Activated naive CD4-positive, alpha-beta T cell treated with anti-CD3 and anti-CD28 coated beads, Interleukin-2, amount 10 ng/mL, durations not matched to agents 7 days and 5 days (primary cell): Measurements from ENCODE around the gene ZDHHC14.
"Not testable (repeated sequence)": the region's sequence is repeated elsewhere in the genome, so short reads cannot be mapped to it uniquely, and the experiment has no call there.

Experiments
- CTCF ChIA-PET: fragments of 350-600 bp; sonication (Branson Sonifier 250); formaldehyde crosslinking; loops from one replicate; lab custom pipeline; 2021; ENCODE audit warnings: antibody characterized with exemption; lab: Charles Lee
- DNase-seq: peaks from one replicate; pipeline ENCODE4 v3.0.0-alpha.2; 2020
- H3K27ac Mint-ChIP-seq: one replicate; pipeline ENCODE4 v1.8.0; 2021; ENCODE audit warnings: mild to moderate bottlenecking, moderate library complexity, mixed read lengths
- H3K27me3 Mint-ChIP-seq: one replicate; pipeline ENCODE4 v1.8.0; 2021; ENCODE audit warnings: mild to moderate bottlenecking, mixed read lengths
- H3K36me3 Mint-ChIP-seq: one replicate; pipeline ENCODE4 v1.8.0; 2021; ENCODE audit warnings: mixed read lengths
- H3K4me1 Mint-ChIP-seq: one replicate; pipeline ENCODE4 v1.8.0; 2021; ENCODE audit warnings: mixed read lengths
- H3K4me3 Mint-ChIP-seq: one replicate; pipeline ENCODE4 v1.8.0; 2021; ENCODE audit warnings: mild to moderate bottlenecking, moderate library complexity, mixed read lengths
- H3K9me3 Mint-ChIP-seq: one replicate; pipeline ENCODE4 v1.8.0; 2021; ENCODE audit warnings: mixed read lengths

Gene ZDHHC14

DNA sequence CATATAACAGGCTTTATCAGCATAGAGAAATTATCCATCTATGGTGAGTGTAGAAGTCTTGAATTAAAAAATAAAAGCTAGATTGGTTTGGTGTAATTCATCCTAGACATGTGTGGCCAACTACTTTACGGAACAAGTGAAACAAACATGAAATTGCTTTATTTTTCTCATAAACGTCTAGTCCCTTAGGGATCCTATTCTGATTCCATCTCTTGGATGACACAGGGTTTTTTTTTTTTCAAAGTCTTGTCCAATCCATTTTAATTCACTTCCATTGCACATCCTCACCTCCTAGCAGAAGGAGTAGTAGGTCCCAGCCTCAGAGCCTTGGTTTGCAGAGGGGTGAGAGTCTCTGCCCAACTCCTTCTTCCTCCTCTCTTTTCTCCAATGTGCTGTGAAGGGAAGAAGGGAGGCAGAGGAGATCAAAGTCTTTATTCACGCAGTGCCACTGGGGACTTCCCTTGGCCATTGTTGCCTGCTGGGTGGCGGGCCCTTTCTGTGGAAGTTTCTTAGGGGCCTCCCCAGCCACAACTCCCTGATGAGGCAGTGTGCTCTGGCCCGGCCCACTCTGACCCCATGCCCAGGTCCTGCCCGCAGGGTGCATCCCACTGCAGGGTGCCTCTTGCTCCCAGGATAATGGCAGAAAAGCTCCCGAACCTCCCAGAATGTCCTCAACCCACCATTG, 337.7 kb downstream of the ZDHHC14 start:
- Mint-ChIP-seq H3K9me3 (no peaks in the 10 kb centered on the region), H3K36me3 (no peaks in the 10 kb centered on the region), H3K4me3 (no peak overlapping the region), H3K27me3 (peaks cover 32% of the 10 kb centered on the region), H3K27ac (no peak overlapping the region), H3K4me1 (no peaks in the 10 kb centered on the region)
- no peak for DNase-seq
- CTCF ChIA-PET: interaction anchor here (1.1 kb wide), 1 partner anchor 38 kb away, joined by 3 read pairs; no protein-coding TSS in a partner anchor

DNA sequence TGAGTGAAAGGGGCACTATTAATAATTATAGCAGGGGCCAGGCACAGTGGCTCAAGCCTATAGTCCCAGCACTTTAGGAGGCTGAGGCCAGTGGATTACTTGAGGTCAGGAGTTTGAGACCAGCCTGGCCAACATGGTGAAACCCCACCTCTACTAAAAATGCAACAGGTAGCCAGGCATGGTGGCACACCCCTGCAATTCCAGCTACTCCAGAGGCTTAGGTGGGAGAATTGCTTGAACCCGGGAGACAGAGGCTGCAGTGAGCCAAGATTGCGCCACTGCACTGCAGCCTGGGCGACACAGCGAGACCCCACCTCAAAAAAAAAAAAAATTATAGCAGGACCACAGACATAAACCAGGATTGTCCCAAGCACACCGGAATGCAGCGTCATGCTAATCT, 340.0 kb downstream of the ZDHHC14 start:
- H3K9me3 Mint-ChIP-seq: peaks cover 10% of the 10 kb centered on the region
- peaks cover 25% of the 10 kb centered on the region for H3K27me3 Mint-ChIP-seq
- DNase-seq, H3K36me3 Mint-ChIP-seq, CTCF ChIA-PET, H3K27ac Mint-ChIP-seq, H3K4me1 Mint-ChIP-seq, H3K4me3 Mint-ChIP-seq: not testable (repeated sequence)

DNA sequence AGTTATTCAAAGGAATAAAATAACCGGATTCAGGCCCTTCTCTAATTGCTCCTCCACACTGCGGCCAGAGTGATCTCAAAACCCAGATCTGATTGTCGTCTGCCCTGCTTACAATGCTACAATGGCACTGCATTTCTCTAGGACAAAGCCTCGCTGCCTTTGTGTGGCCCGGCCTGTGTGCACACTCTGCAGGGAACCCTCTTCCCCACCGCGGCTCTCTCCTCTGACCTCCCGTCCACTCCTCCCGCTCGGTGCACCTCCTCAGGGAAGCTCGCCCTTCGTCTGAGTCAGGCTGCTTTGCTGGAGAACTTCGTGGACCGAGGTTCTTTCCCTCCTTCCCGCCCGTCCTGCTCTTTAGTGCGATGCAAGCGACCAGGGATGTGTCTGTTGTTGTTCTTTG, 340.4 kb downstream of the ZDHHC14 start:
- CTCF ChIA-PET: no interaction called here
- H3K9me3 Mint-ChIP-seq: peaks cover 13% of the 10 kb centered on the region
- no peaks in the 10 kb centered on the region for H3K4me1 Mint-ChIP-seq
- no peak overlapping the region for H3K4me3 Mint-ChIP-seq
- H3K27ac Mint-ChIP-seq: no peak overlapping the region
- DNase-seq: no peak
- peaks cover 20% of the 10 kb centered on the region for H3K27me3 Mint-ChIP-seq
- no peaks in the 10 kb centered on the region for H3K36me3 Mint-ChIP-seq

DNA sequence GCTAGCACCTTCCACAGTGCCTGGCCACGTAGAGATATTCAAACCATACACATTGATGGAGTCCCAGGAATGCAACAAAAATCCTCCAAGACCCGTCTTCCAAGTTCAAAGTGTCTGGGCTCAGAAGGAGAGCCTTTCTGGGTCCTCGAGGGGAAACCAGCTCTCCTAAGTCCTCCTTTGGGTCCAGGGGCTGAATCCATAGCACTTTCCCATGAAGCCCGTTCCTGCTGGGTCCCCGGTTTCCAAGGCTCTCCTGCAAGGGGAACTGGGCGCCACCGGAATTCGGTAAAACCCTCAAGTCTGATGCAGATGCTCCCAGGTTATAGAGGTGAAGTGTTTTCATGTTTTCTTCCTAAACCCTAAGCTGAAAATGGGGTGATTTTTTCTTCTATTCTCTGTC, 340.8 kb downstream of the ZDHHC14 start:
- H3K4me3 Mint-ChIP-seq: no peak overlapping the region
- no peaks in the 10 kb centered on the region for H3K36me3 Mint-ChIP-seq
- no peak overlapping the region for H3K27ac Mint-ChIP-seq
- no peak for DNase-seq
- CTCF ChIA-PET: no interaction called here
- H3K4me1 Mint-ChIP-seq: no peaks in the 10 kb centered on the region
- H3K9me3 Mint-ChIP-seq: peaks cover 13% of the 10 kb centered on the region
- H3K27me3 Mint-ChIP-seq: peaks cover 22% of the 10 kb centered on the region

DNA sequence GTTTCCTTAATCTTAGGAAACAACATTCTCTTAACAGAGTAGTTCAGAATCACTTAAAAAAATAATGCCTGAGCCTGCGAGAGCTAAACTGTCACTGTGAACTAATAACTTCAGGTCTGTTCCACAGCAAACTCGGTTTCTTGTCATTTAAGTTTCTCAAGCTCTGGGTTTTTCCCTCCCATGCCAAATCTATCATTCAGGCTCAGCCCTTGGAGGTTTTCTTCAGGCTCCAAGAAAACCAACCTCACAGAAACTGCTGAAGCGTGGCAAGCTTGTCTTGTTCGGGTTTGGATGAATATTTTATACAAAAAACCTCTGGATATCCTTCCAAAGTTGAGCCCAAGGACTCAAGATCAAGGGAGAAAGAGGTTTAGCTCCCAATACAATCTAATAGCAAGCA, 342.4 kb downstream of the ZDHHC14 start:
- CTCF ChIA-PET: no interaction called here
- no peaks in the 10 kb centered on the region for H3K36me3 Mint-ChIP-seq
- H3K27ac Mint-ChIP-seq: no peak overlapping the region
- H3K9me3 Mint-ChIP-seq: peaks cover 13% of the 10 kb centered on the region
- H3K4me1 Mint-ChIP-seq: no peaks in the 10 kb centered on the region
- H3K4me3 Mint-ChIP-seq: no peak overlapping the region
- peaks cover 28% of the 10 kb centered on the region for H3K27me3 Mint-ChIP-seq
- no peak for DNase-seq

DNA sequence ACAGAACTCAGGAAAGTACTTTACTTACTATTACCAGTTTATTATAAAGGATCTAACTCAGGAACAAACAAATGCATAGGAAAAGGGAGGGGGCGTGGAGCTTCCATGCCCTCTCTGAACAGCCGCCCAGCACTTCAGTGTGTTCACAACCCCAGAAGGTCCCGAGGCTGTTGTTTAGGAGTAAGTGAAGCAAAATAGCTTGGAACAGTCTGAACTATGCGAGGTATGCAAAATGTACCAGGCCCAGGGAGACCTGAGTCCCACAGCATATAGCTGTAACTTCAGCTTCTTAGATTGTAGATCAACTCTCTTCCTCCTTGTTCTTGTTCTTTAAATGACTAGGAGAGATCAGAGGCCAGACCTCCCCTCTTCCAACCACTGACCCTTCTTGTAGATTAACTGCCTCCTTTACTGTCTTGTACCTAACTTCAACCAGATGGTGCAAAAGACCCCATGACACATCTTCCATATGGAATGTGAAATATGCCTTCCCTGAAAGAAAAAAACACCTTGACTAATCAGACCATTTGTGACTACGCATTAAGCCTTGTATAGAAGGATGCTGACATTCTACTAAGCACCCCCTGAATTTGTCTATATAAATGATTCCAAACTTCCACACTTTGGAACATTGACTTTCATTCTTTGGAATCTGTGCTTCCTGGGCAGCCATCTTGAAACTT, 343.3 kb downstream of the ZDHHC14 start:
- DNase-seq: no peak
- peaks cover 13% of the 10 kb centered on the region for H3K9me3 Mint-ChIP-seq
- no peak overlapping the region for H3K4me3 Mint-ChIP-seq
- no peak overlapping the region for H3K27ac Mint-ChIP-seq
- H3K4me1 Mint-ChIP-seq: no peaks in the 10 kb centered on the region
- H3K36me3 Mint-ChIP-seq: no peaks in the 10 kb centered on the region
- peaks cover 26% of the 10 kb centered on the region for H3K27me3 Mint-ChIP-seq
- CTCF ChIA-PET: no interaction called here

DNA sequence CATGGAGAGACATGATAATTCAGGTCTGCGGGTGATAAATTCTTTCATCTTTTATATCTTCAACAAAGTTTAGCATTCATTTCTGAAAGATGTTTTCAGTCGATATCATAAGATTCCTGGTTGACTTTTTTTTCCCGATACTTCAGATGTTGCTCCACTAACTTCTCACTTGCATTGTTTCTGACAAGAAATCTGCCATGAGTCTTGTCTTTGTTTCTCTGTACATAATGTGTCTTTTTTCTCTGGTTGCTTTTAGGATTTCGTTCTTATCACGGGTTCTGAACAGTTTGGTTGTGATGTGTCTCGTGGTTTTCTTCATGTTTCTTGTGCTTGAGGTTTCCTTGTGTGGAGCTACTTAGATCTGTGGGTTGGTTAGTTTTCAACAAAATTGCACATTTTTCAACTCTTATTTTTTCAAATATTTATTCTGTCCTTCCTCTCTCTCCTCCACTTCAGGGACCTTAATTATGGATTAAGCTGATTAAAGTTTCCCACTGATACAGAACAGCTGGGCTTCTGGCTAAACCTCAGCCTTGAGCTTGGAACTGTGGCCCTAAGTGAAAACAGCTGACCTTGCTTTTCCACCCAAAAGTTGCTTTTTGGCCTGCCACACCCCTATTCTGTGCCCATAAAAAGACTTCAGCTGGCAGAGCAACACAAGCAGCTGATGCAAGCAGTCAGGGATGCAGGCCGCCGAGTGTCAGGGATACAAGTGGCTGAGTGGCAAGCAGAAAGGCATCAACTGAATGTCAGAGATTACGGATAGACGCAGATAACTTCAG, 344.2 kb downstream of the ZDHHC14 start:
- no peak overlapping the region for H3K27ac Mint-ChIP-seq
- no peak for DNase-seq
- H3K36me3 Mint-ChIP-seq: no peaks in the 10 kb centered on the region
- CTCF ChIA-PET: no interaction called here
- peaks cover 13% of the 10 kb centered on the region for H3K9me3 Mint-ChIP-seq
- H3K4me1 Mint-ChIP-seq: no peaks in the 10 kb centered on the region
- peaks cover 27% of the 10 kb centered on the region for H3K27me3 Mint-ChIP-seq
- no peak overlapping the region for H3K4me3 Mint-ChIP-seq

DNA sequence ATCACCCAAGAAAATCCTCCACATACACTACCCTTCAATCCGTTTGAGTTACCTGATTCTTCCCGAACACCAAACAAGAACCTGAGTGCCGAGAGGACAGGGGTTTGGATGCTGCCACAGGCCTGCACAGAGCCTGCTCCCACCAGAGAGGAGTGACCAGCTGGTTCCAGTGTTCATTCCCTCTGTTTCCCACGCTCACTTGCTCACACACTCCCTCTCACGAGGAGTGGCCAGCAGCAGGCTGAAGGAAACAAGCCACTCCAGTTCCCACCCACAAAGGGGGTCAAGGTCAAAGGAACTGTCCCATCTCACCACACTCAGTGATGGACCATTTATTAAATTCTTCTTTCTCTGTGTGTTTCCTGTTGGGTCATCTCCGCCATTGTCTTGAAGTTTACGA, 344.8 kb downstream of the ZDHHC14 start:
- no peaks in the 10 kb centered on the region for H3K36me3 Mint-ChIP-seq
- H3K27me3 Mint-ChIP-seq: peaks cover 24% of the 10 kb centered on the region
- no peak for DNase-seq
- H3K27ac Mint-ChIP-seq: no peak overlapping the region
- no peaks in the 10 kb centered on the region for H3K4me1 Mint-ChIP-seq
- H3K4me3 Mint-ChIP-seq: no peak overlapping the region
- CTCF ChIA-PET: no interaction called here
- peaks cover 13% of the 10 kb centered on the region for H3K9me3 Mint-ChIP-seq

DNA sequence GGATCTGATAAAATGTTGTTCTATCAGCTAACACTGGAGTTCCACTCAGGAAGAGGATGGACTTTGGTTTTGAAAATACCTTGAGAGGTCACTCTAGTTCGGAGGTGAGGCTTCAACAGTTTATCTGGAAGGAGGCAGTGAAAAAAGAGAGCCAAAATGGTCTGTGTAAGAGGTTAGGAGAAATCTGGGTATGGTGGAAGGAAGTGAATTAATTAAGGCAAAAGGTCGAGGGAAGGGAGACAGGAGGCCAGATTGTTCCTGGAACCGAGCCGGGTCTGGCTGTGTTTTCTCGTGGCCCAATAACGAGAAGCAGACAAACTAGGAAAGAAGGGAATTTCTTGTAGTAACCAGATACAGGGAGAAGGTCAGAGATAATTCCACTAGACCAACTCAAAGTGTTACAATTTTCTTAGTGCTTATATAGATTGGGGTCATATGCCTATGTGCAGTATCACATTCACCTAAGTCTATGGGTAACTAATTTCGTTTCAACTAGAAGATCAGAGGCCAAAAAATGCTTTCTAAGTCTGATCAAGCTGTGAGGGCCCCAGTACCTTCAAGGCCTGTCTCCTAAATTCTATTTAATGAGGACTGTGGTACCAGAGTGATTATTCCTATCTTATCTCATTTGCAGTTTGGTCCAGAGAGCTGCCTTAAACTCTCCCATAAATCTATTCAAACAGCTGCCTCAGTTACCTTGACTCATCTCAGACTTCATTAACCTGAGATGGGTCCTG, 346.1 kb downstream of the ZDHHC14 start:
- peaks cover 13% of the 10 kb centered on the region for H3K9me3 Mint-ChIP-seq
- H3K4me3 Mint-ChIP-seq: no peak overlapping the region
- H3K36me3 Mint-ChIP-seq: no peaks in the 10 kb centered on the region
- no peak overlapping the region for H3K27ac Mint-ChIP-seq
- H3K27me3 Mint-ChIP-seq: peaks cover 34% of the 10 kb centered on the region
- H3K4me1 Mint-ChIP-seq: no peaks in the 10 kb centered on the region
- DNase-seq: no peak
- CTCF ChIA-PET: no interaction called here
